ENCODE results near the gene MTMR1.

Gene MTMR1

DNA sequence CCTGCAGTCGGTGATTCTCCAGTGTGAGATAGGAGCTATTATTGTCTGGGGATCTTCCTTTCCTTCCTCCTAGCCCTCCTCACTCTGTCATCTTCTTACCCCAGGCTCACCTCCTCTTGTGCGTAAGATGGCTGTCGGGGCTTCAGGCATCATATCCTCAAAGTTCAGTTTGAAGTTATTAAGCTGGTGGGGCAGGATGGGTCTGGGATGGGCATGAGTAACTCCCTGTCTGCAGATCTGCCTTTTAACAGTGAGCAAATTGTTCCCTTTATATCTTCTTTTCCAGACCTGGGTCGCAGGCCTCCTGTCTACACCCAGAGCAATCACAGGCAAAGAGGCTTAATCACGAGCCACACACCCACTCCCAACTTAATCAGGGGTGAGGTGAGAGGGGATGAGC, 900 bp upstream of the MTMR1 start:
- H3K27me3 ChIP-seq (ENCODE audit: insufficient read depth, low read length, poor library complexity): no peaks in the 10 kb centered on the region
- ATAC-seq (ENCODE audit: insufficient read depth, low read depth) (peak; percentile 17), DNase-seq (peak; percentile 49)
- H3K4me2 ChIP-seq (ENCODE audit: insufficient read depth, low read length): peak overlapping the region; percentile 66
- peak overlapping the region; percentile 38 to 57; a peak in 3 of 4 replicates for H3K4me3 ChIP-seq (ENCODE audit: low read depth in 1 of 2, low read length in 2 of 2)
- peak overlapping the region; percentile 79 for H3K9ac ChIP-seq (ENCODE audit: low read depth, low read length)
- H3K27ac ChIP-seq (ENCODE audit: low read length): peak overlapping the region; percentile 99
- peak overlapping the region; percentile 53 for H2AFZ ChIP-seq (ENCODE audit: low read depth, low read length)
- TF ChIP-seq, protein P1, sequence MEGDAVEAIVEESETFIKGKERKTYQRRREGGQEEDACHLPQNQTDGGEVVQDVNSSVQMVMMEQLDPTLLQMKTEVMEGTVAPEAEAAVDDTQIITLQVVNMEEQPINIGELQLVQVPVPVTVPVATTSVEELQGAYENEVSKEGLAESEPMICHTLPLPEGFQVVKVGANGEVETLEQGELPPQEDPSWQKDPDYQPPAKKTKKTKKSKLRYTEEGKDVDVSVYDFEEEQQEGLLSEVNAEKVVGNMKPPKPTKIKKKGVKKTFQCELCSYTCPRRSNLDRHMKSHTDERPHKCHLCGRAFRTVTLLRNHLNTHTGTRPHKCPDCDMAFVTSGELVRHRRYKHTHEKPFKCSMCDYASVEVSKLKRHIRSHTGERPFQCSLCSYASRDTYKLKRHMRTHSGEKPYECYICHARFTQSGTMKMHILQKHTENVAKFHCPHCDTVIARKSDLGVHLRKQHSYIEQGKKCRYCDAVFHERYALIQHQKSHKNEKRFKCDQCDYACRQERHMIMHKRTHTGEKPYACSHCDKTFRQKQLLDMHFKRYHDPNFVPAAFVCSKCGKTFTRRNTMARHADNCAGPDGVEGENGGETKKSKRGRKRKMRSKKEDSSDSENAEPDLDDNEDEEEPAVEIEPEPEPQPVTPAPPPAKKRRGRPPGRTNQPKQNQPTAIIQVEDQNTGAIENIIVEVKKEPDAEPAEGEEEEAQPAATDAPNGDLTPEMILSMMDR (IDR thresholded peaks at IDR 0.05; ENCODE audit: borderline replicate concordance, extremely low read depth, low read length, poor library complexity, severe bottlenecking): no peak
- no peak for TF ChIP-seq EZH2 (IDR thresholded peaks at IDR 0.05; ENCODE audit: borderline replicate concordance, low read depth, low read length, severe bottlenecking)
- no peaks in the 10 kb centered on the region for H4K20me1 ChIP-seq (ENCODE audit: insufficient read depth, low read length)
- peaks cover 9% of the 10 kb centered on the region; the same call in 1 of the 2 replicates for H3K36me3 ChIP-seq (ENCODE audit: insufficient read depth, low read length)
- H3K9me3 ChIP-seq (ENCODE audit: insufficient read depth, low read length, severe bottlenecking): no peaks in the 10 kb centered on the region
- peaks cover 76% of the 10 kb centered on the region for H3K4me1 ChIP-seq (ENCODE audit: insufficient read depth, low read length)
- H3K79me2 ChIP-seq (ENCODE audit: insufficient read depth, low read length): peaks cover 45% of the 10 kb centered on the region

- H2AFZ ChIP-seq (ENCODE audit: low read depth, low read length): peak overlapping the region; percentile 7; the same call in 1 of the 2 replicates
- H3K27ac ChIP-seq (ENCODE audit: low read length): peak overlapping the region; percentile 87
- ATAC-seq (ENCODE audit: insufficient read depth, low read depth): peak; percentile 71
- H3K79me2 ChIP-seq (ENCODE audit: insufficient read depth, low read length): peaks cover 61% of the 10 kb centered on the region
- peak; percentile 93 for DNase-seq
- peak overlapping the region; percentile 66 for H3K4me2 ChIP-seq (ENCODE audit: insufficient read depth, low read length)
- H4K20me1 ChIP-seq (ENCODE audit: insufficient read depth, low read length): peaks cover 3% of the 10 kb centered on the region; the same call in 1 of the 2 replicates
- TF ChIP-seq, protein P1 (IDR thresholded peaks at IDR 0.05; ENCODE audit: borderline replicate concordance, extremely low read depth, low read length, poor library complexity, severe bottlenecking): no peak
- TF ChIP-seq EZH2 (IDR thresholded peaks at IDR 0.05; ENCODE audit: borderline replicate concordance, low read depth, low read length, severe bottlenecking): no peak
- H3K9ac ChIP-seq (ENCODE audit: low read depth, low read length): peak overlapping the region; percentile 79
- peaks cover 15% of the 10 kb centered on the region for H3K36me3 ChIP-seq (ENCODE audit: insufficient read depth, low read length)
- no peaks in the 10 kb centered on the region for H3K27me3 ChIP-seq (ENCODE audit: insufficient read depth, low read length, poor library complexity)
- peaks cover 77% of the 10 kb centered on the region for H3K4me1 ChIP-seq (ENCODE audit: insufficient read depth, low read length)
- H3K9me3 ChIP-seq (ENCODE audit: insufficient read depth, low read length, severe bottlenecking): no peaks in the 10 kb centered on the region
- H3K4me3 ChIP-seq (ENCODE audit: low read depth in 1 of 2, low read length in 2 of 2): peak overlapping the region; percentile 35 to 57; a peak in 3 of 4 replicates
Observed at GRCh38 chrX:150693725-150694574, 754 bp downstream of the MTMR1 start.

GRCh38 chrX:150694738-150695410, 1.7 kb downstream of the MTMR1 start:
- Histone ChIP-seq H2AFZ (ENCODE audit: low read depth, low read length) (no peak overlapping the region), H3K79me2 (ENCODE audit: insufficient read depth, low read length) (peaks cover 70% of the 10 kb centered on the region), H3K36me3 (ENCODE audit: insufficient read depth, low read length) (peaks cover 21% of the 10 kb centered on the region), H3K9ac (ENCODE audit: low read depth, low read length) (peak overlapping the region; percentile 79), H3K27ac (ENCODE audit: low read length) (peak overlapping the region; percentile 87), H4K20me1 (ENCODE audit: insufficient read depth, low read length) (peaks cover 3% of the 10 kb centered on the region; the same call in 1 of the 2 replicates), H3K9me3 (ENCODE audit: insufficient read depth, low read length, severe bottlenecking) (no peaks in the 10 kb centered on the region), H3K4me2 (ENCODE audit: insufficient read depth, low read length) (peak overlapping the region; percentile 66), H3K27me3 (ENCODE audit: insufficient read depth, low read length, poor library complexity) (no peaks in the 10 kb centered on the region), H3K4me1 (ENCODE audit: insufficient read depth, low read length) (peaks cover 70% of the 10 kb centered on the region), H3K4me3 (ENCODE audit: low read depth in 1 of 2, low read length in 2 of 2) (peak overlapping the region in 1 of 2 experiments; percentile 57; a peak in 3 of 4 replicates)
- ATAC-seq (ENCODE audit: insufficient read depth, low read depth) (peak; percentile 21), DNase-seq (peak; percentile 51)
- TF ChIP-seq, protein P1 (IDR thresholded peaks at IDR 0.05; ENCODE audit: borderline replicate concordance, extremely low read depth, low read length, poor library complexity, severe bottlenecking): no peak
- no peak for TF ChIP-seq EZH2 (IDR thresholded peaks at IDR 0.05; ENCODE audit: borderline replicate concordance, low read depth, low read length, severe bottlenecking)

All from DND-41 (cell line).